ENCODE data around the gene TJP2.

DNA sequence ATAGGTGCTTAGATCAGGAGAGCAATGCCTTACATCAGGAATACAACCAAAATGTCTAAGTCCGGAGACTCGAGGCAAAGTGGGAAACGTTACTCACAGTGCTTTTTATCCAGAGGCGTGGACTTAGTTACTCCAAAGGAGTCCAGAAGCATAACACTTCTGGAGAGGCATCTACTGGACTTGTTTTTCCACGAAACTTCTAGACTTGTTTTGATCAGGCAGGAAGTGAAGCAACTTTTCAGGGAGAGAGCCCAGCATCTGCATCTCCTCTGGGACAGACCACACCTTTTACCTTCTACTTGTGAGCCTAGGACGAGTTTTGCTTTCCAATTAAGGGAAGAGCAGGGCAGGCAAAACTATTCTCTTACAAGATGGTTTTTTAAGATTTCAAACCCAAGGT is 1.2 kb upstream of the TJP2 start:
- TF ChIP-seq CTCF (IDR thresholded peaks at IDR 0.05; ENCODE audit: low read depth, low read length) (no peak), EZH2phosphoT487 (IDR thresholded peaks at IDR 0.05; ENCODE audit: low read depth) (no peak)
